ENCODE measurements around the gene KRTAP13-2.

GRCh38 chr21:30338717-30339116 is 33.4 kb downstream of the KRTAP13-2 start:
- TF ChIP-seq CTCF (IDR thresholded peaks at IDR 0.05) (no peak), POLR2A (IDR thresholded peaks at IDR 0.05) (no peak)

All from body of pancreas (tissue), 4 donors.